Right cardiac atrium (tissue), 5 donors: ENCODE results near the gene HK3. TPM values are rescaled to one million over a fixed set of nuclear protein-coding genes. Genes with fewer than 3 reads are reported as not detected.

Source experiments
- ATAC-seq, 2 donors: fragments of 200-7000 bp; cut with Tn5 transposase; one replicate each; pipeline versions ENCODE4 v1.8.0 to v1.9.1; 2020; ENCODE audit warnings: moderate library complexity in 2 of 2, mild to moderate bottlenecking in 1 of 2
- DNase-seq, 3 donors: peaks; one replicate each; pipeline ENCODE4 v3.0.0-alpha.2; 2020
- H3K27ac ChIP-seq: one replicate; pipeline ENCODE4 v1.5.1; 2013; ENCODE audit warnings: mild to moderate bottlenecking, low read length, control low read depth, moderate library complexity
- H3K27me3 ChIP-seq: one replicate; pipeline ENCODE4 v1.6.1; 2013; ENCODE audit not compliant: control insufficient read depth, insufficient read depth
- H3K4me1 ChIP-seq: one replicate; pipeline ENCODE4 v1.6.1; 2013; ENCODE audit warnings: low read length; ENCODE audit not compliant: control insufficient read depth, insufficient read depth
- H3K4me3 ChIP-seq: one replicate; pipeline ENCODE4 v1.5.1; 2013; ENCODE audit warnings: low read length, control low read depth
- H3K9me3 ChIP-seq: one replicate; pipeline ENCODE4 v1.6.1; 2013; ENCODE audit warnings: low read length; ENCODE audit not compliant: control insufficient read depth
- WGBS: extraction: QIAGEN DNeasy Blood & Tissue Kit; methylation state at CpG from one replicate; pipeline ENCODE4 v1.1.7; 2013; 5-methylcytosine and 5-hydroxymethylcytosine counted together
- intact Hi-C, 4 donors: fragments of 100-400 bp; cut with DNase I; formaldehyde crosslinking; loops; one replicate each; pipeline versions ENCODE4 v1.11.0 to v1.14.0; 2022 to 2023
- long read RNA-seq, 4 donors: library from polyadenylated mRNA; unstranded; transcript quantifications; one replicate each; pipeline ENCODE4 v2.0.0, GENCODE V29; 2020 to 2021
- polyA plus RNA-seq: library from polyadenylated mRNA; stranded (reverse); fragments of 200-250 nt; gene quantifications from one replicate; pipeline ENCODE4 v1.2.3, GENCODE V29; 2013
- total RNA-seq, 4 donors: library from RNA; stranded (reverse); fragmentation: NEBNext Ultra II Directional; extraction: Animal tissue kit (Norgen Biotek cat#: 25700); gene quantifications; one replicate each; pipeline ENCODE4 v1.2.1, GENCODE V29; 2021
- donor health status: healthy with polysubstance abuse.
- donor health status: DM: no; HTN: yes; CAD: no.
- donor health status: DM: no; HTN: no; CAD: no.
- donor health status: DM: no; HTN: yes; CAD: no; lungs with severe emphysema.
- donor health status: DM: yes; HTN: yes; CAD: no.

The HK3 gene, protein sequence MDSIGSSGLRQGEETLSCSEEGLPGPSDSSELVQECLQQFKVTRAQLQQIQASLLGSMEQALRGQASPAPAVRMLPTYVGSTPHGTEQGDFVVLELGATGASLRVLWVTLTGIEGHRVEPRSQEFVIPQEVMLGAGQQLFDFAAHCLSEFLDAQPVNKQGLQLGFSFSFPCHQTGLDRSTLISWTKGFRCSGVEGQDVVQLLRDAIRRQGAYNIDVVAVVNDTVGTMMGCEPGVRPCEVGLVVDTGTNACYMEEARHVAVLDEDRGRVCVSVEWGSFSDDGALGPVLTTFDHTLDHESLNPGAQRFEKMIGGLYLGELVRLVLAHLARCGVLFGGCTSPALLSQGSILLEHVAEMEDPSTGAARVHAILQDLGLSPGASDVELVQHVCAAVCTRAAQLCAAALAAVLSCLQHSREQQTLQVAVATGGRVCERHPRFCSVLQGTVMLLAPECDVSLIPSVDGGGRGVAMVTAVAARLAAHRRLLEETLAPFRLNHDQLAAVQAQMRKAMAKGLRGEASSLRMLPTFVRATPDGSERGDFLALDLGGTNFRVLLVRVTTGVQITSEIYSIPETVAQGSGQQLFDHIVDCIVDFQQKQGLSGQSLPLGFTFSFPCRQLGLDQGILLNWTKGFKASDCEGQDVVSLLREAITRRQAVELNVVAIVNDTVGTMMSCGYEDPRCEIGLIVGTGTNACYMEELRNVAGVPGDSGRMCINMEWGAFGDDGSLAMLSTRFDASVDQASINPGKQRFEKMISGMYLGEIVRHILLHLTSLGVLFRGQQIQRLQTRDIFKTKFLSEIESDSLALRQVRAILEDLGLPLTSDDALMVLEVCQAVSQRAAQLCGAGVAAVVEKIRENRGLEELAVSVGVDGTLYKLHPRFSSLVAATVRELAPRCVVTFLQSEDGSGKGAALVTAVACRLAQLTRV
- total RNA-seq (10 to 100 TPM; 10.9 to 15.4 (median 11.7) TPM), polyA plus RNA-seq (8.3 TPM)
- long read RNA-seq, donor 1, transcript HK3-201 (19 exons, 3,066 nt) = major isoform, 12 of 56 reads
- long read RNA-seq, donor 1, partial matches to known transcripts = 7 of 56 reads
- long read RNA-seq, donor 1, other reads (novel, unspliced or antisense) = 35 of 56 reads
- long read RNA-seq, donor 2, transcript HK3-201 (19 exons, 3,066 nt) = major isoform, 7 of 37 reads
- long read RNA-seq, donor 2, partial matches to known transcripts = 3 of 37 reads
- long read RNA-seq, donor 2, other reads (novel, unspliced or antisense) = 25 of 37 reads
- long read RNA-seq, donor 3, transcript HK3-201 (19 exons, 3,066 nt) = major isoform, 21 of 69 reads
- long read RNA-seq, donor 3, partial matches to known transcripts = 5 of 69 reads
- long read RNA-seq, donor 3, other reads (novel, unspliced or antisense) = 41 of 69 reads
- long read RNA-seq, donor 4, partial matches to known transcripts = 2 of 15 reads
- long read RNA-seq, donor 4, other reads (novel, unspliced or antisense) = 10 of 15 reads

DNA sequence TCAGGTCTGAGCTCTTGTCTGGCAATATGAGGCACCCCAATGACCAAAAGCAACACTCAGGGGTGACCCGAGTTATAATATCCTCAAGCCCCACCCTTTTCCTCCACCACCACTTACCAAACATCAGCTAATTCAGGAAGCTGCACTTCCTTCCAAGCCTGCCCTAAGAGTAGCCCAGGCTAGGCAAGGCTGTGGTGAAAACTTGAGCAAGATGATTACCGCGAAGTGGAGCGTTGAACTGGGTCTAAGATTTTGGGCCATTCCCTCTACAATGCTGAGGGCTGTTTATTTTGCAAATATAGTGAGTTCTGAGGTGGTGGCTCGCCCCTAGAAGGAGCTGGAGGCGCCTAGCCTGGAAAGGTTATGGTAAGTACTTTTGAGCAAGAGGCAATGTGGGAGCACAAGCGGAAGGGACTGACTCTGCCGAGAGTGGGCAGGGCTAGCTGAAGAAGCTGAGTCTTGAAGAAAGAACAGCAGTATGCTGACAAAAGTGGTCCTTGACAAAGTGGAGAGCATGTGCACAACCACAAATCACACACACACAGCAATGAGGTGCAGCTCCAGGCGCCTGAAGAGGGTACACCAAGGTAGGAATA is at the start of gene HK3:
HK3 (minus strand) TSS at position 51 of the 596 bp plus-strand sequence. CDS start 3,187 bp downstream, outside the sequence.
- intact Hi-C loops = no loop called here
- Histone ChIP-seq H3K4me3 (peak within 1 kb of the TSS; percentile 18), H3K9me3 (no peaks in the 10 kb centered on the region), H3K4me1 (no peaks in the 10 kb centered on the region), H3K27me3 (no peaks in the 10 kb centered on the region), H3K27ac (no peak within 1 kb of the TSS)
- DNase-seq (no peak), ATAC-seq (peak; percentile 50 to 69)
- WGBS = 62% methylated on average over 9 of the region's 9 CpGs

DNA sequence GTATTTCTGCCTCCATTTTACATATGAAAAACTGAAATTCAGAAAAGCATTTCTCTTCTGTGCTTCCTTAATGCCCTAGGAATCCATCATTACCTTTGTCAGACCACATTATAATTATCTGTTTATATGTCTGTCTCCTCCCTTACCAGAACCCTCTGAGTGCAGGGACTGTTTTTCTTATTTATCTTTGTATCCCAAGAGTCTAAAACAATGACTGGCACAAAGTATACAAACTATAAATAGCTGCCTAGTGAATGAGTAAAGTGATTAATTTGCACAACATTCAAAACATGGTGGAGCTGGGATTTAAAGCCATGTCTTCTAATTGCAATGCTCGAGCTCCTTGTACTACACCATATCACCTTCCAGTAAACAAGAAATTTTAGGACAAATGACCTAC is 49.3 kb upstream of the HK3 start:
- DNase-seq = no peak
- intact Hi-C loops = loop anchor here in 1 of 4 donors (10.0 kb wide), 1 partner anchor 284 kb away; no protein-coding TSS in a partner anchor
- WGBS = 66% methylated on average over 1 of the region's 1 CpG
- Histone ChIP-seq H3K4me3 (no peak overlapping the region), H3K4me1 (no peaks in the 10 kb centered on the region), H3K27ac (no peak overlapping the region), H3K27me3 (no peaks in the 10 kb centered on the region), H3K9me3 (no peaks in the 10 kb centered on the region)
- peak in 1 of 2 donors; percentile 28 for ATAC-seq

DNA sequence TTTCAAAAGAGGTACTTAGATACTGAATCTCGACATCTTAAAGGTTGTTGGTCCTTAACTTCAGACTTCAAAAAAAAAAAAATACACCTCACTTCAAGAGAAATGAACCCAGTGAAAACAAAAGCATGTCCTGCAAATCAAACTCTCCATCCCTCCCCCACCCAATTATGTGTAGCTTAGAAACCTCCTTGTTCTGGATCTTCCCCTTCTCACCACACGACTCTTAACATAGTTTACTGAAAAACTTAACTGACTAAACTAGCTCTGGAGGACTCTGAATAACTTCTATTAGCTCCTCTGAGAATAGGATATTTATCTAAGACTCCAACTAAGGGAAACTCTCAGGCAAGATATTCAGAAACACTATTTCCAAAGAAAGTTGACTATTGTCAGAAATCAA is 48.7 kb upstream of the HK3 start:
- ATAC-seq (no peak), DNase-seq (no peak)
- intact Hi-C loops = loop anchor here in 1 of 4 donors (10.0 kb wide), 1 partner anchor 283 kb away; no protein-coding TSS in a partner anchor
- no peaks in the 10 kb centered on the region for H3K27me3 ChIP-seq
- H3K4me1 ChIP-seq = no peaks in the 10 kb centered on the region
- no peaks in the 10 kb centered on the region for H3K9me3 ChIP-seq
- no peak overlapping the region for H3K4me3 ChIP-seq
- no peak overlapping the region for H3K27ac ChIP-seq
- 84% methylated on average over 2 of the region's 2 CpGs for WGBS

DNA sequence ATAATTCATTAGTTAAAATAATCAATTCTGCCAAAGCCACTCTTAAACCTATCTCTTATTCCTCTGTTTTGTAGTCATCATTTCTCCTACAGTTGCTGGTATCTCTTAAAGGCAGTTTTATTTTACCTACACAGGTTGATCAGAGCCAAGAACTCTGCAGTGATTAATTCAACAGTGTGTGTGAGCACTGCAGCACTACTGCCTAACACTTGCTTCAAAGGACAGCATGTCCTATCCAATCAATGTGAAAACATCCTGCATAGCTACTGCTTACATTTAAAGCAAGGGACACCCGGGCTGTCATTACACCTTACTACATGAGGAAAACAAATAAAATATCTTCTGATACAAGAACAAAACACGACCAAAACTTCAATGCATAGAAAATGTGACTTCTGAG is 45.1 kb upstream of the HK3 start:
- Histone ChIP-seq H3K27ac (no peak overlapping the region), H3K9me3 (no peaks in the 10 kb centered on the region), H3K4me1 (no peaks in the 10 kb centered on the region), H3K27me3 (no peaks in the 10 kb centered on the region), H3K4me3 (no peak overlapping the region)
- intact Hi-C loops = loop anchor here in 1 of 4 donors (10.0 kb wide), 1 partner anchor 279 kb away; no protein-coding TSS in a partner anchor
- DNase-seq (no peak), ATAC-seq (peak; percentile 62 to 85)
- 48% methylated on average over 2 of the region's 2 CpGs for WGBS

DNA sequence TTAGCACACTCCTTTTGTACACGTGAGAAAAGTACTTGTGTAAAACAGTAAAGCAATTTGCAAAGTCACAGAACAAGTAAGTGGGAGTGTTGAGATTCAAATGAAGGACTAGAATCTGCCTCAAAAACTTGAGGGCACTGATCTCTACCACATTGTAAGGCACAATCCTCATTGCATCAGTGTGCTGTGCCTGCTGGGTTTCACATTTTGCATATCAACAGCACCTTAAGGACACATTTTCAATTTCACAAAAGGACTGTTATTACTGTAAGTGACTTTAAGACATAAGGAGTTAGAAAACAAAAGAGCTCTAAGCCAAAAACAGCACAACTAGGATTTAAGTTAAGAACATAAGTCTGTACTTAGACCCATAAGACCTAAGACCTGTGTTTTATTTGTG is 44.7 kb upstream of the HK3 start:
- H3K27ac ChIP-seq = no peak overlapping the region

DNA sequence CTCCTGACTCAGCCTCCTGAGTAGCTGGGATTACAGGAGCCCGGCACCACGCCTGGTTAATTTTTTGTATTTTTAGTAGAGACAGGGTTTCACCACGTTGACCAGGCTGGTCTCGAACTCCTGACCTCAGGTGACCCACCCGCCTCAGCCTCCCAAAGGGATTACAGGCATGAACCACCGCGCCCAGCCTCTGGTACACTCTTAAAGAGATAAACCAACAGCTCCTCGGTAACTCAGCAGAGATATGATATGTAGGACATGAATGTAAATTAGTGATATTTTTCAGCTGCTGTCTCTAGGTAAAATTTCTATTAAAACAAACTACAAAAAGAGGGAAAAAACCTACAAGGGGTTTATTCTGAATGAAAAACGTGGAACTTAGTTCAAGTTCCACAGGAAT is 42.8 kb upstream of the HK3 start:
- no peak overlapping the region for H3K27ac ChIP-seq
- H3K27me3 ChIP-seq = no peaks in the 10 kb centered on the region
- H3K4me1 ChIP-seq = no peaks in the 10 kb centered on the region
- intact Hi-C loops = loop anchor here in 1 of 4 donors (10.0 kb wide), 1 partner anchor 277 kb away; no protein-coding TSS in a partner anchor
- DNase-seq = no peak
- H3K9me3 ChIP-seq = no peaks in the 10 kb centered on the region
- no peak for ATAC-seq
- WGBS = 74% methylated on average over 9 of the region's 9 CpGs
- no peak overlapping the region for H3K4me3 ChIP-seq

More for the DNA sequence above, 44.7 kb upstream of the HK3 start:
- Histone ChIP-seq H3K9me3 (no peaks in the 10 kb centered on the region), H3K4me1 (no peaks in the 10 kb centered on the region), H3K4me3 (no peak overlapping the region), H3K27me3 (no peaks in the 10 kb centered on the region)
- WGBS = 67% methylated on average over 1 of the region's 1 CpG
- intact Hi-C loops = loop anchor here in 1 of 4 donors (10.0 kb wide), 1 partner anchor 279 kb away; no protein-coding TSS in a partner anchor
- no peak for DNase-seq
- ATAC-seq = no peak

DNA sequence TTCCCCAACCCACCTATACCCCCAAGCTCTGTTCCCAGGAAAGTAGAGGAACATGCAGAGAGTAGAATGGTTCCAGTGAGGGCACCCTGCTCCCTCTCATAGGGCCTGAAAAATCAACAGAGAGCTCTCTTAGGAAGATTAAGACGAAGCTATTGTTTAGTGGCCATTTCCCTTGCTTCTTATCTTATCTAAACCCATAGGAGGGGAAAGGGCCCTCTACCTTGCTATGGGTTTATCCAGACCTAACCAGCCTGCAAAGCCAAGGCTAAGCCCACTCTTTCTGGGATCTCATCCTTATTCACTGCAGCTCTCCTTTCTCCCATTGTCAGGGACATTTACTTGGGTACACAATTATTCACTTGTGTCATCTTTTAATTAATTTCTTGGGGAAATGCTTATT is 39.3 kb upstream of the HK3 start:
- intact Hi-C loops = no loop called here
- Histone ChIP-seq H3K27me3 (no peaks in the 10 kb centered on the region), H3K4me1 (no peaks in the 10 kb centered on the region), H3K4me3 (no peak overlapping the region), H3K27ac (no peak overlapping the region), H3K9me3 (no peaks in the 10 kb centered on the region)
- ATAC-seq (no peak), DNase-seq (no peak)
- 60% methylated on average over 1 of the region's 1 CpG for WGBS

DNA sequence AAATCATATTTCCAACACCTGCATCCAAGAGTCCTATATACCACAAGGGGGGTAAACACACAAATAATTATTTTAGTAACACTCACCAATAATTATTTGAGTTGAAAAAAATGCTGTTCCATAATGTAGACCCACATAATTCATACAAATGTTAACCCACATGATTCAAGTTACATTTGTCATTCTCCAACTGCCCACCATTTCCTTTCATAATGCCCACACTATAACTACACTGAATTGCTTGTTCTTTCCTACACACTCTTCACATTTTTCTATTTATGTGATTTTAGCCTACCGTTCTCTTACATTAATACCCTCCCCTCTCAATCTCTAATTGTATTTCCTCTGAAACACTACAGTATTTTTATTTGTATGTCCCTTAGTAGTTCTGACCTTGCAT is 35.9 kb upstream of the HK3 start:
- no peaks in the 10 kb centered on the region for H3K4me1 ChIP-seq
- intact Hi-C loops = no loop called here
- no peak overlapping the region for H3K27ac ChIP-seq
- no peaks in the 10 kb centered on the region for H3K27me3 ChIP-seq
- no peaks in the 10 kb centered on the region for H3K9me3 ChIP-seq
- DNase-seq (no peak), ATAC-seq (no peak)
- WGBS = 87% methylated on average over 1 of the region's 1 CpG
- no peak overlapping the region for H3K4me3 ChIP-seq

DNA sequence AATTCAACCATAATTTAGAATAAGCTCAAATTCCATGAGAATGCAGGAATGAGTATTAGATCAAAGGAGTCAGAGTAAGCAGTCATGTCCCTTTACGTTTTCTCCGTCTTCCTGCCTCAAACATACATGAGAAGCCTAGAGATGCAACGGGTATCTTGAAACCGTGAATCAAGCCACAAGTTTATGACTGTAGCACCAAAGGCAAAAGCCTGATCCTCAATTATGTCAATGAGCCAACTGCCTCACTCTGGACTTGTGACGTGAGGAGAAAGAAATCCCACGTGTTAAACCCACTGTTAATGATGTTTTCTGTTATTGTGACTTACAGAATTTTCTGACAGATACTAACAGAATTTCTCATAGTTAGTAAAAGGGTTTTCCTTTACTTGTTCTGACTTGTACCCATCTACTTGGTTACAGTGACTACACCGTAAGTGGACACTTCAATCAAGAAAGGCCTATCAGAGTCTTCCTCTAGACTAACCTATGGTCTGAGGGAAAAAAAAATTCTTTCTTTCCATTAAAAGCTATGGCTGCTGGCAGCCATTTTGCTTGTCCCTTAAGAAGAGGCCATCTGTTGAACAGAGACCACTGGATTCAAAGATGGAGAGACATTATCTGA is 35.3 kb upstream of the HK3 start:
- no peak overlapping the region for H3K4me3 ChIP-seq
- H3K4me1 ChIP-seq = no peaks in the 10 kb centered on the region
- WGBS = 94% methylated on average over 7 of the region's 7 CpGs
- H3K27ac ChIP-seq = no peak overlapping the region
- intact Hi-C loops = no loop called here
- ATAC-seq (no peak), DNase-seq (no peak)
- no peaks in the 10 kb centered on the region for H3K9me3 ChIP-seq
- H3K27me3 ChIP-seq = no peaks in the 10 kb centered on the region
